Retina (tissue), 1 donor: ENCODE results near the gene YDJC.
"Not testable (repeated sequence)": the region's sequence is repeated elsewhere in the genome, so short reads cannot be mapped to it uniquely, and the experiment has no call there.

Experiments used
- DNase-seq: peaks from one replicate; pipeline ENCODE4 v3.0.0-alpha.2; 2016

Gene YDJC

DNA sequence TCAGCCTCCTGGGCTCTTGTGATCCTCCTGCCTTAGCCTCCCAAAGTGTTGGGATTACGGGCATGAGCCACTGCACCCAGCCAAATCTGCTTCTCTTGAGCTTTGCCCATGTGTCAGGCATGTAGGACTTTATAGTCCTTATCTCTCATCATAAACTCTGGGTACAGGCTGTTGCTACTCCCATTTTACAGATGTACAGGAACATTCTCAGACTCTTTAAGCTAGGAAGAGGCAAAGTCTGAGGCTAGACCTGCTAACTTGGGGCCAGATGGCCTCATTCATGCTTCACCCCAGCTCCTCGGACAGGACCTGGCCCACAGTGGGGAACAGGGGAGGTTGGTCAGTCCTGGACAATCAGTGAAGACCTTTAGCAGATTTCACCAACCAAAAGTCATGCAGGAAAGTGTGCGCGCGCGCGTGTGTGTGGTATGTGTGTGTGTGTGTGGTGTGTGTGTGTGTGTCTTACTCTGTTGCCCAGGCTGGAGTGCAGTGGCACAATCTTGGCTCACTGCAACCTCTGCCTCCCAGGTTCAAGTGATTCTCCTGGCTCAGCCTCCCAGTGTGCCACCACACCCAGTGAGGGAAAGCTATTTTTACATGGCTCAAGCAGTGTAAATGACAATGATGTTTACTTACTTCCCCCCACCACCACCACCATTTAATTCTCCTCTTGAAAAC, 23.8 kb downstream of the YDJC start:
- DNase-seq: no peak

GRCh38 chr22:21603973-21604372, 25.8 kb downstream of the YDJC start:
- DNase-seq: no peak

GRCh38 chr22:21602579-21602978, 27.2 kb downstream of the YDJC start:
- no peak for DNase-seq

- DNase-seq: no peak
Observed at GRCh38 chr22:21599053-21599893, 30.5 kb downstream of the YDJC start.

DNA sequence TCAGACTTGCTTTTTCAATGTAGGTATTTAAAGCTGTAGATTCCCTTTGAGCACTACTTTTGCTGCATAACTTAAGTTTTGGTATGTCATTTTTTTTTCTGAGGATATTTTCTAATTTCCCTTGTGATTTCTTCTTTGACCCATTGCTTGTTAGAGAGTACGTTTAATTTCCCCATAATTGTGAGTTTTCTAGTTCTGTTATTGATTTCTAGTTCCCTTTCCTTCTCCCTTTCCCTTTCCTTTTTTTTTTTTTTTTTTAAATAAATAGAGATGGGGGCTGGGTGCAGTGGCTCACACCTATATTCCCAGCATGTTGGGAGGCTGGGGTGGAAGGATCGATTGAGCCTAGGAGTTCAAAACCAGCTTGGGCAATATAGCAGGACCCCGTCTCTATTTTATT, 31.5 kb downstream of the YDJC start:
- DNase-seq: no peak

- not testable (repeated sequence) for DNase-seq
Observed at GRCh38 chr22:21596356-21597135, 33.3 kb downstream of the YDJC start.

GRCh38 chr22:21594865-21595452, 34.9 kb downstream of the YDJC start:
- no peak for DNase-seq

- no peak for DNase-seq
Observed at GRCh38 chr22:21593406-21594232, 36.2 kb downstream of the YDJC start.

DNA sequence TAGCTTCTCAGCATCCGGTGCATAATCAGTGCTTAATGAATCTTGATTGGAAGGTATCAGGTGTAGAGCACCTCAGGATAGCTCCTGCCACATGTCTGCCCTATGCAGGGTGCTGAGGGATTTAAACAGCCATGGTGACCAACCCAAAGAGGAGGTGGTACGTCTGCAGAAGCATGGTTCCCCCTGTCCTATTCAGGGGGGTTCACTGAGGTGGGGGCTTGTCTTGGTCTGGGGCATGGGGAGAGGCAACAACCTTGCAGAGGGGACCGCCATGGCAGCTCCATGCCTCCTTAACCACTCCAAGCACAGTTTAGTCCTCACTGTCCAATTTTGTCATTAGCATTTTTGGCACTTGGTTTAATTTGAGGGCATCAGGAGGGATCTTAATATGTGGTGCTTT, 37.4 kb downstream of the YDJC start:
- no peak for DNase-seq

DNA sequence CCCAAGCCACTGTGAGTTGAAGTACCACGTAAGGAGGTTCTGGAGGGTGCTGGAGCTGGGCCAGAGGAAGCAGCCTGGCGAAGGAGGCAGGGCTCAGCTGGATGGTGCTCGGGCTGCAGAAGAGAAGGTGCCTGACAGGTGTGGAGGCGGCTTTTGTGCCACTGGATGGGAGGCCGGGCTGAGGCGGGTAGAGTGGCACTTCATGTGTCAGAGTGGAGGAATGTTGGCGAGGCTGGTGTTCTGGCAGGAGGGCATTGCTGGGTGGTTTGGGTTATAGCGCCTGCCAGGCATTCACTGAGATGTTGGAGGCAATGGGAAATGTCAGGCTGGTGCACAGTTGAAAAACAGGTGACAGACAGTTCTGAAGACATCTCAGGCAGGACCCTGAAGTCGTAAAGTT, 38.1 kb downstream of the YDJC start:
- DNase-seq: no peak

- DNase-seq: no peak
Observed at GRCh38 chr22:21590809-21591641, 38.8 kb downstream of the YDJC start.

- no peak for DNase-seq
Observed at GRCh38 chr22:21589396-21589795, 40.4 kb downstream of the YDJC start.

- no peak for DNase-seq
Observed at GRCh38 chr22:21587803-21588611, 41.8 kb downstream of the YDJC start.

GRCh38 chr22:21585389-21585788, 44.4 kb downstream of the YDJC start:
- DNase-seq: no peak

DNA sequence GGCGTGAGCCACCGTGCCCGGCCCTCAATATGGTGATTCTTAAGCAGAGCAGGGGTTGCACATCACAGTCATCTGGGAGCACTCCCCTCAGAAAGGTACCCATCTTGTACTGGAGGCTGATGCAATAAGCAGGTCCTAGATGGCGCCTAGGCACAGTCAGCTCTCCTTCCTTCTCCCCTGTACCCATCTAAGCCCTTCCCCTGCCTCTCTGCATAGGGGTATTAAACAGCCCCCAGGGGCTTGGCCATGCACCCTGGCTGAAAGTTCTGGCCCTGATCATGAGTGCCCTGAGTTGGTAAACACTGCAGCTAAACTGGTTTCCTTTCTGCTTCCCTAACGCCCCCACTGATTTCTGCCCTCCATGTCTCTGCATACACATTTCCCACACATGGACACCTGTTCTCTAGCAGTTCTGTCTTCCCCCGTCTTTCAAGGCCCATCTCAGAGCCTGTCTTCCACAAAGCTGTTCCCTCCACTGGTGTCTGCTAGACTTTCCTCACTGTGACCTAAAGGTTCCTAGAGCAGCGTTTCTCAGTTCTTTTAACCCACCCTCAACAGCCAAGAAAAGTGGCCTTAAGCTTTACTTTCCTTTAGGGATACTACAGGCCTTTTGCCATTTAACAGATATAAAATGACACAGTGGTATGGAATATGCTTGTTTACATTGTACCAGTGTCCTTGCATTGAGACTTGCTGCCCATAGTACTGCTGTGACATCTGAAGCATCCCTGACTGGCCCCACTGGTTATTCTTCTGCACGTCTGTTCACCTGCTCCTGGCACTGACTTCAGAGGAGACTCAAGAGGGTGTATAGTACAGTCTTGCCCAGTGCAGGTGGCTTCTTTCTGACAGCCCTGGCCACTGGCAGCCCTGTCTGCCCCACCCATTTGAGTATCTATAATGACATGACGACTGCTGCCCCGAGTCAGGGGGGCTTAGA, 46.8 kb downstream of the YDJC start:
- DNase-seq: no peak

- not testable (repeated sequence) for DNase-seq
Observed at GRCh38 chr22:21581009-21581713, 48.7 kb downstream of the YDJC start.

GRCh38 chr22:21580623-21581007, 49.2 kb downstream of the YDJC start:
- not testable (repeated sequence) for DNase-seq

GRCh38 chr22:21579474-21579851, 50.4 kb downstream of the YDJC start:
- no peak for DNase-seq
